H1 (cell line): ENCODE measurements around the gene COL4A2.

Experiments used
- CHD1 ChIP-seq: IDR thresholded peaks from 2 replicates; pipeline ENCODE4 v1.6.1; 2012; ENCODE audit warnings: low read depth, low read length, improper control_type of control experiment
- EGR1 ChIP-seq: IDR thresholded peaks from 2 replicates; pipeline ENCODE4 v1.6.1; 2011; ENCODE audit warnings: low read depth, low read length, borderline replicate concordance
- EZH2 ChIP-seq: fragments of 200-600 bp; sonication (generic); IDR thresholded peaks from 2 replicates; pipeline ENCODE4 v1.7.1; 2012; ENCODE audit warnings: low read depth, mild to moderate bottlenecking, moderate library complexity, low read length, inconsistent platforms; ENCODE audit not compliant: severe bottlenecking
- FOSL1 ChIP-seq: IDR thresholded peaks from 2 replicates; pipeline ENCODE4 v1.6.1; 2011; ENCODE audit warnings: mild to moderate bottlenecking, low read depth, low read length, moderate library complexity; ENCODE audit not compliant: insufficient read depth
- JUN ChIP-seq: IDR thresholded peaks from 2 replicates; pipeline ENCODE4 v1.6.1; 2011; ENCODE audit warnings: low read depth, mild to moderate bottlenecking, improper control_type of control experiment, low read length
- MAFK ChIP-seq: IDR thresholded peaks from 2 replicates; pipeline ENCODE4 v1.6.1; 2012; ENCODE audit warnings: low read depth, mild to moderate bottlenecking, improper control_type of control experiment, low read length
- PHF8 ChIP-seq: fragments of 200-600 bp; sonication (generic); conservative IDR thresholded peaks from 2 replicates; pipeline ENCODE4 v1.7.1; 2012; ENCODE audit warnings: low read depth, mild to moderate bottlenecking, inconsistent platforms, low read length, moderate library complexity
- POLR2A ChIP-seq, 2 experiments: IDR thresholded peaks; 1 replicate in 1 of 2; 2 replicates in 1 of 2; pipeline ENCODE4 v1.6.1; 2011; ENCODE audit warnings: low read depth in 2 of 2, low read length in 2 of 2, mild to moderate bottlenecking in 2 of 2; ENCODE audit errors: control extremely low read depth in 1 of 2
- SIRT6 ChIP-seq: IDR thresholded peaks from one replicate; pipeline ENCODE4 v1.7.1; 2012; ENCODE audit warnings: low read length, inconsistent platforms
- SP4 ChIP-seq: IDR thresholded peaks from 2 replicates; pipeline ENCODE4 v1.6.1; 2012; ENCODE audit warnings: low read length, inconsistent platforms
- TEAD4 ChIP-seq: IDR thresholded peaks from 2 replicates; pipeline ENCODE4 v1.6.1; 2012; ENCODE audit warnings: low read depth, low read length, inconsistent platforms, mixed read lengths
- TF ChIP-seq, protein P1 (sequence below), 3 experiments: IDR thresholded peaks; 1 replicate in 2 of 3; 2 replicates in 1 of 3; pipeline versions ENCODE4 v1.5.1 to v1.6.1; 2011; ENCODE audit warnings: low read length in 3 of 3, mild to moderate bottlenecking in 3 of 3, inconsistent platforms in 2 of 3, low read depth in 1 of 3, moderate library complexity in 1 of 3; ENCODE audit not compliant: insufficient read depth in 1 of 3; ENCODE audit errors: control extremely low read depth in 1 of 3
- TF ChIP-seq, protein P2 (sequence below): IDR thresholded peaks from 2 replicates; pipeline ENCODE4 v1.6.1; 2012; ENCODE audit warnings: inconsistent platforms

DNA sequence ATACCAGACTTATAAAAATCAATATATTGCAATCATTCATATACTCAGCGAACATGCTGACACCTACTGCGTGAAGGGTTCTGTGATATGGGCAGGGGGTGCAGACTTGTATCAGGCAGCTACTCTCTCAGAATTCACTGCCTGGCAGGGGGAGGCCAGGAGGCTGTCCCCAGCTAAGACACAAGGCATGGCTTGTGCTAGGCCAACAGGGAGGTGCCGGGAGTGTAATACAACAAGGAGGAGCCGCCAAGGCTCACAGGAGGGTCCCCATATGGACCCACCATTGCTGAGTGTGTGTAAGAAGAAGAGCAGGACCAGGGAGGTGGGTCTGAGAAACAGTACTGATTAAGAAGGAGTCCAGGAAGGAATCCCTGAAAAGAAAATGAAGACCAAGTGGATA, 97.2 kb downstream of the COL4A2 start:
- TF ChIP-seq, protein P1, sequence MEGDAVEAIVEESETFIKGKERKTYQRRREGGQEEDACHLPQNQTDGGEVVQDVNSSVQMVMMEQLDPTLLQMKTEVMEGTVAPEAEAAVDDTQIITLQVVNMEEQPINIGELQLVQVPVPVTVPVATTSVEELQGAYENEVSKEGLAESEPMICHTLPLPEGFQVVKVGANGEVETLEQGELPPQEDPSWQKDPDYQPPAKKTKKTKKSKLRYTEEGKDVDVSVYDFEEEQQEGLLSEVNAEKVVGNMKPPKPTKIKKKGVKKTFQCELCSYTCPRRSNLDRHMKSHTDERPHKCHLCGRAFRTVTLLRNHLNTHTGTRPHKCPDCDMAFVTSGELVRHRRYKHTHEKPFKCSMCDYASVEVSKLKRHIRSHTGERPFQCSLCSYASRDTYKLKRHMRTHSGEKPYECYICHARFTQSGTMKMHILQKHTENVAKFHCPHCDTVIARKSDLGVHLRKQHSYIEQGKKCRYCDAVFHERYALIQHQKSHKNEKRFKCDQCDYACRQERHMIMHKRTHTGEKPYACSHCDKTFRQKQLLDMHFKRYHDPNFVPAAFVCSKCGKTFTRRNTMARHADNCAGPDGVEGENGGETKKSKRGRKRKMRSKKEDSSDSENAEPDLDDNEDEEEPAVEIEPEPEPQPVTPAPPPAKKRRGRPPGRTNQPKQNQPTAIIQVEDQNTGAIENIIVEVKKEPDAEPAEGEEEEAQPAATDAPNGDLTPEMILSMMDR (IDR thresholded peaks at IDR 0.05; ENCODE audit: control extremely low read depth in 1 of 3, insufficient read depth in 1 of 3, low read depth in 1 of 3, low read length in 3 of 3) = no peak
- TF ChIP-seq EGR1 (no peak), MAFK (no peak), EZH2 (no peak), TEAD4 (no peak), JUN (no peak), PHF8 (no peak), CHD1 (no peak), POLR2A (IDR thresholded peaks at IDR 0.05; ENCODE audit: control extremely low read depth in 1 of 2, low read depth in 2 of 2, low read length in 2 of 2) (no peak), SIRT6 (no peak), FOSL1 (no peak), SP4 (no peak)
- TF ChIP-seq, protein P2, sequence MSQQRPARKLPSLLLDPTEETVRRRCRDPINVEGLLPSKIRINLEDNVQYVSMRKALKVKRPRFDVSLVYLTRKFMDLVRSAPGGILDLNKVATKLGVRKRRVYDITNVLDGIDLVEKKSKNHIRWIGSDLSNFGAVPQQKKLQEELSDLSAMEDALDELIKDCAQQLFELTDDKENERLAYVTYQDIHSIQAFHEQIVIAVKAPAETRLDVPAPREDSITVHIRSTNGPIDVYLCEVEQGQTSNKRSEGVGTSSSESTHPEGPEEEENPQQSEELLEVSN = no peak
